H1 (cell line): ENCODE data around the gene APOBEC3C. TPM values are rescaled to one million over a fixed set of nuclear protein-coding genes. Genes with fewer than 3 reads are reported as not detected.
A peak's percentile ranks its signal among the peaks of the same experiment; 100 is the strongest.
"Not testable (repeated sequence)": the region's sequence is repeated elsewhere in the genome, so short reads cannot be mapped to it uniquely, and the experiment has no call there.

Experiments
- CTCF ChIA-PET: fragments of 300-600 bp; sonication (Branson Sonifier 250); formaldehyde crosslinking; loops from one replicate; lab custom pipeline; 2021; ENCODE audit not compliant: partially characterized antibody; lab: Charles Lee
- POLR2A ChIA-PET: fragments of 300-600 bp; sonication (Branson Sonifier 250); formaldehyde crosslinking; loops from one replicate; lab custom pipeline; 2021; ENCODE audit warnings: inconsistent platforms; ENCODE audit not compliant: partially characterized antibody; lab: Charles Lee
- DNase-seq, 2 experiments: peaks; one replicate each; pipeline versions ENCODE4 v3.0.0 to v3.0.0-alpha.2; 2010 to 2022; ENCODE audit warnings: low spot score in 2 of 2, low read depth in 1 of 2, mixed read lengths in 1 of 2
- FAIRE-seq: peaks from 2 replicates; lab custom pipeline; 2011; peaks lifted over from hg19 to GRCh38; lab: Jason Lieb, UNC
- H2AFZ ChIP-seq: 2 replicates; pipeline ENCODE4 v1.8.1; 2012; ENCODE audit warnings: low read length, inconsistent platforms
- H2AK5ac ChIP-seq: 2 replicates; pipeline ENCODE4 v1.6.1; 2013; ENCODE audit warnings: low read depth, low read length
- H2BK120ac ChIP-seq: replicated peaks from 2 replicates; pipeline ENCODE3; 2013; ENCODE audit warnings: low read depth, low read length, inconsistent platforms
- H2BK12ac ChIP-seq: 2 replicates; pipeline ENCODE4 v1.6.1; 2013; ENCODE audit warnings: low read depth, low read length
- H2BK15ac ChIP-seq: 2 replicates; pipeline ENCODE4 v1.6.1; 2013; ENCODE audit warnings: low read length
- H2BK20ac ChIP-seq: 2 replicates; pipeline ENCODE4 v1.6.1; 2013; ENCODE audit warnings: low read length
- H2BK5ac ChIP-seq: 2 replicates; pipeline ENCODE4 v1.6.1; 2013; ENCODE audit warnings: low read depth, low read length
- H3K14ac ChIP-seq: 2 replicates; pipeline ENCODE4 v1.6.1; 2013; ENCODE audit warnings: inconsistent platforms; ENCODE audit not compliant: insufficient read length
- H3K18ac ChIP-seq: 2 replicates; pipeline ENCODE4 v1.6.1; 2013; ENCODE audit warnings: low read length; ENCODE audit errors: extremely low read depth
- H3K23ac ChIP-seq: 2 replicates; pipeline ENCODE4 v1.6.1; 2013; ENCODE audit warnings: inconsistent platforms; ENCODE audit not compliant: insufficient read length
- H3K23me2 ChIP-seq: 2 replicates; pipeline ENCODE4 v1.6.1; 2013; ENCODE audit warnings: low read depth, low read length
- H3K27ac ChIP-seq: 2 replicates; pipeline ENCODE4 v1.6.1; 2011; ENCODE audit warnings: low read depth, low read length, inconsistent platforms
- H3K27me3 ChIP-seq, 4 experiments: replicated peaks in 1 of 4; 1 replicate in 1 of 4; 2 replicates in 3 of 4; pipeline versions ENCODE4 v1.6.1 to v1.8.1; 2011 to 2013; ENCODE audit warnings: low read length in 3 of 4, mild to moderate bottlenecking in 3 of 4, inconsistent platforms in 2 of 4, mixed read lengths in 2 of 4, moderate library complexity in 1 of 4; ENCODE audit not compliant: control insufficient read depth in 3 of 4, insufficient read depth in 3 of 4; ENCODE audit errors: extremely low read depth in 1 of 4
- H3K36me3 ChIP-seq, 4 experiments: 2 replicates each; pipeline versions ENCODE4 v1.6.1 to v1.8.1; 2011 to 2013; ENCODE audit warnings: mild to moderate bottlenecking in 4 of 4, low read length in 3 of 4, moderate library complexity in 2 of 4, control low read depth in 1 of 4, inconsistent platforms in 1 of 4; ENCODE audit not compliant: insufficient read depth in 4 of 4, control insufficient read depth in 2 of 4
- H3K4ac ChIP-seq: replicated peaks from 2 replicates; pipeline ENCODE3; 2013; ENCODE audit warnings: low read length, low read depth, mixed read lengths, inconsistent platforms; ENCODE audit not compliant: insufficient read length
- H3K4me1 ChIP-seq, 4 experiments: replicated peaks in 1 of 4; 1 replicate in 1 of 4; 2 replicates in 3 of 4; pipeline versions ENCODE4 v1.6.1 to v1.8.1; 2011 to 2013; ENCODE audit warnings: low read length in 3 of 4, inconsistent platforms in 2 of 4, mixed read lengths in 1 of 4; ENCODE audit not compliant: insufficient read depth in 4 of 4, control insufficient read depth in 3 of 4
- H3K4me2 ChIP-seq, 2 experiments: 2 replicates each; pipeline versions ENCODE4 v1.6.1 to v1.8.1; 2011 to 2013; ENCODE audit warnings: low read depth in 2 of 2, low read length in 2 of 2, control low read depth in 1 of 2, inconsistent platforms in 1 of 2, mild to moderate bottlenecking in 1 of 2; ENCODE audit not compliant: insufficient read depth in 1 of 2
- H3K4me3 ChIP-seq, 4 experiments: fragments of 200-600, 300-600 bp in 1 of 4; sonication (generic), shearing (Covaris generic), sonication (Bioruptor Twin) in 1 of 4; 2 replicates each; pipeline versions ENCODE4 v1.5.1 to v1.8.1; 2011 to 2016; ENCODE audit warnings: low read length in 4 of 4, low read depth in 3 of 4, control low read depth in 2 of 4, inconsistent platforms in 2 of 4, mild to moderate bottlenecking in 2 of 4, mixed read lengths in 1 of 4, moderate library complexity in 1 of 4; ENCODE audit not compliant: insufficient read depth in 2 of 4; ENCODE audit errors: extremely low read depth in 1 of 4
- H3K56ac ChIP-seq: replicated peaks from 2 replicates; pipeline ENCODE3; 2013; ENCODE audit warnings: low read depth, mild to moderate bottlenecking, mixed read lengths, low read length, inconsistent platforms; ENCODE audit not compliant: insufficient read length
- H3K79me1 ChIP-seq: 2 replicates; pipeline ENCODE4 v1.6.1; 2013; ENCODE audit warnings: low read depth, low read length, control low read depth
- H3K79me2 ChIP-seq, 2 experiments: 2 replicates each; pipeline versions ENCODE4 v1.6.1 to v1.8.1; 2012 to 2013; ENCODE audit warnings: low read length in 2 of 2, mild to moderate bottlenecking in 2 of 2, inconsistent platforms in 1 of 2; ENCODE audit not compliant: insufficient read depth in 2 of 2, control insufficient read depth in 1 of 2
- H3K9ac ChIP-seq, 4 experiments: replicated peaks in 1 of 4; 1 replicate in 1 of 4; 2 replicates in 3 of 4; pipeline versions ENCODE4 v1.6.1 to v1.8.1; 2011 to 2013; ENCODE audit warnings: low read depth in 3 of 4, low read length in 3 of 4, control low read depth in 2 of 4, mild to moderate bottlenecking in 2 of 4, moderate library complexity in 2 of 4, inconsistent platforms in 1 of 4; ENCODE audit errors: extremely low read depth in 1 of 4
- H3K9me3 ChIP-seq, 2 experiments: 2 replicates each; pipeline versions ENCODE4 v1.6.1 to v1.8.1; 2012 to 2013; ENCODE audit warnings: mild to moderate bottlenecking in 2 of 2, moderate library complexity in 2 of 2, control low read depth in 1 of 2, inconsistent platforms in 1 of 2, low read depth in 1 of 2, low read length in 1 of 2, mixed read lengths in 1 of 2; ENCODE audit not compliant: insufficient read depth in 2 of 2
- H4K20me1 ChIP-seq, 2 experiments: replicated peaks in 1 of 2; 2 replicates each; pipeline versions ENCODE3 to v1.8.1; 2011 to 2013; ENCODE audit warnings: inconsistent platforms in 2 of 2, low read length in 2 of 2, mild to moderate bottlenecking in 1 of 2; ENCODE audit not compliant: insufficient read depth in 2 of 2, control insufficient read depth in 1 of 2
- H4K5ac ChIP-seq: 2 replicates; pipeline ENCODE4 v1.6.1; 2013; ENCODE audit warnings: low read length, low read depth, mixed read lengths, inconsistent platforms; ENCODE audit not compliant: insufficient read length
- H4K8ac ChIP-seq: 2 replicates; pipeline ENCODE4 v1.8.0; 2013; ENCODE audit warnings: mild to moderate bottlenecking, moderate library complexity, low read length, inconsistent platforms; ENCODE audit not compliant: insufficient read depth; ENCODE audit errors: extremely low read depth
- H4K91ac ChIP-seq: replicated peaks from 2 replicates; pipeline ENCODE3; 2013; ENCODE audit warnings: low read length, mixed read lengths, inconsistent platforms; ENCODE audit not compliant: insufficient read length
- WGBS, 2 experiments: shearing (Covaris generic) in 1 of 2; methylation state at CpG; one replicate each; pipeline versions ENCODE4 v1.1.6 to v1.1.7; 2013 to 2015; ENCODE audit warnings: low lambda C conversion rate in 2 of 2, mixed read lengths in 2 of 2, inconsistent platforms in 1 of 2, low coverage in 1 of 2, missing lambda C conversion rate in 1 of 2; ENCODE audit not compliant: insufficient replicate concordance in 2 of 2, insufficient coverage in 1 of 2, insufficient read length in 1 of 2; ENCODE audit errors: extremely low coverage in 1 of 2, missing lambda C conversion rate in 1 of 2; 5-methylcytosine and 5-hydroxymethylcytosine counted together
- polyA plus RNA-seq, 7 experiments: library from polyadenylated mRNA; depleted of rRNA in 3 of 7; stranded (reverse) in 5 of 7; unstranded in 2 of 7; fragments of >200 nt in 5 of 7; fragments of 200-250 nt in 2 of 7; gene quantifications; 1 replicate in 5 of 7; 2 replicates in 1 of 7; 4 replicates in 1 of 7; pipeline versions ENCODE4 v1.2.1 to v1.2.3, GENCODE V29; 2011 to 2013; ENCODE audit warnings: missing spikeins in 2 of 7, mixed read lengths in 2 of 7
- total RNA-seq: library from RNA; stranded (reverse); fragmentation: NEBNext Ultra II Directional; extraction: Animal tissue kit (Norgen Biotek cat#: 25700); gene quantifications from 2 replicates; pipeline ENCODE4 v1.2.1, GENCODE V29; 2021

APOBEC3C gene
- total and polyA plus RNA-seq, 2 of the 8 experiments (the other 6 are each of a cell fraction or from before 2014, with no cell fraction given), result 20.3 to 23.3 TPM

GRCh38 chr22:39049486-39049885 lies 35.4 kb downstream of the APOBEC3C start:
- not testable (repeated sequence) for H2AFZ ChIP-seq, H2BK20ac ChIP-seq, H3K56ac ChIP-seq, H2BK120ac ChIP-seq, H2AK5ac ChIP-seq, H3K23me2 ChIP-seq, H3K9me3 ChIP-seq, H2BK12ac ChIP-seq, H3K18ac ChIP-seq, H3K14ac ChIP-seq, H3K36me3 ChIP-seq, H3K9ac ChIP-seq, H3K27me3 ChIP-seq, H4K5ac ChIP-seq, H3K27ac ChIP-seq, FAIRE-seq, H4K91ac ChIP-seq, H3K4ac ChIP-seq, H4K8ac ChIP-seq, H3K4me3 ChIP-seq, H3K4me2 ChIP-seq, H2BK5ac ChIP-seq, H4K20me1 ChIP-seq, H3K23ac ChIP-seq, H3K79me2 ChIP-seq, DNase-seq, H3K79me1 ChIP-seq
- H2BK15ac ChIP-seq, result 0 out of 2 replicates have a peak overlapping the region, but pooled peaks have one; percentile 5
- CTCF ChIA-PET, result interaction anchor here (0.9 to 2.1 kb wide), 6 partner anchors 44 to 214 kb away, joined by 3 to 7 read pairs (median 5); no protein-coding TSS in a partner anchor
- WGBS, 2 experiments, result 88% methylated on average over 6 of the region's 7 CpGs; no CpG with 5 or more reads in 1 of the 2 experiments
- POLR2A ChIA-PET, result interaction anchor here (1.0 to 1.8 kb wide), 3 partner anchors 17 to 48 kb away, joined by 3 to 7 read pairs (median 3); no protein-coding TSS in a partner anchor
- H3K4me1 ChIP-seq, result peaks cover 3 to 24% (median 10%) of the 10 kb centered on the region in 4 experiments; a peak in 6 of 7 replicates
